GM12801 (cell line): Measurements from ENCODE around the gene TOGARAM1.

Experiments
- TF ChIP-seq, protein P1 (sequence below): IDR thresholded peaks from one replicate; pipeline ENCODE4 v1.5.1; 2011; ENCODE audit warnings: control low read depth; ENCODE audit not compliant: insufficient read length; ENCODE audit errors: extremely low read depth

TOGARAM1 gene

DNA sequence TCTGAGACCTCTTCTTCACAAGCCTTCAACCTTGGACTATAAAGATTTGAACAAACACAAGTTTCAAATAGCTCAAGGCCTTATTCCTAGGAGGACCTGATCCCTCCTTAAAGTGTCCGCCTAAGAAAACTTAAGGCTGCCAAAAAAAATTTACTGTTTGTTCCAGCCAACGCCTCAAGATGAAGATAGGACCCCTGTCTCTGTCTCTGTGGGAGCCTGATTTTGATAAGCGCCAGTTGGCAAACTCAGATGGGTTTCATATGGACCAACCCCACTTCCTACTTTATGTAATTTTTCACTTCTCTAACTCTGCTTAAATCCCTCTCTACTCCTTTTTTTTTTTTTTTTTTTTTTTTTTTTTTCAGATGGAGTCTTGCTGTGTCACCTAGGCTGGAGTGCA is 161.3 kb downstream of the TOGARAM1 start:
- TF ChIP-seq, protein P1, sequence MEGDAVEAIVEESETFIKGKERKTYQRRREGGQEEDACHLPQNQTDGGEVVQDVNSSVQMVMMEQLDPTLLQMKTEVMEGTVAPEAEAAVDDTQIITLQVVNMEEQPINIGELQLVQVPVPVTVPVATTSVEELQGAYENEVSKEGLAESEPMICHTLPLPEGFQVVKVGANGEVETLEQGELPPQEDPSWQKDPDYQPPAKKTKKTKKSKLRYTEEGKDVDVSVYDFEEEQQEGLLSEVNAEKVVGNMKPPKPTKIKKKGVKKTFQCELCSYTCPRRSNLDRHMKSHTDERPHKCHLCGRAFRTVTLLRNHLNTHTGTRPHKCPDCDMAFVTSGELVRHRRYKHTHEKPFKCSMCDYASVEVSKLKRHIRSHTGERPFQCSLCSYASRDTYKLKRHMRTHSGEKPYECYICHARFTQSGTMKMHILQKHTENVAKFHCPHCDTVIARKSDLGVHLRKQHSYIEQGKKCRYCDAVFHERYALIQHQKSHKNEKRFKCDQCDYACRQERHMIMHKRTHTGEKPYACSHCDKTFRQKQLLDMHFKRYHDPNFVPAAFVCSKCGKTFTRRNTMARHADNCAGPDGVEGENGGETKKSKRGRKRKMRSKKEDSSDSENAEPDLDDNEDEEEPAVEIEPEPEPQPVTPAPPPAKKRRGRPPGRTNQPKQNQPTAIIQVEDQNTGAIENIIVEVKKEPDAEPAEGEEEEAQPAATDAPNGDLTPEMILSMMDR = no peak
